Measurements from ENCODE around the gene TMUB1.

- no peak for TF ChIP-seq CTCF (IDR thresholded peaks at IDR 0.05)
- TF ChIP-seq ZFX (IDR thresholded peaks at IDR 0.05; ENCODE audit: borderline replicate concordance) = no peak
These were observed 5.8 kb upstream of the TMUB1 start for GRCh38 chr7:151088856-151089699.

All from 22Rv1 (cell line).